ENCODE data around the gene DNAAF1.

The DNAAF1 gene

GRCh38 chr16:84136331-84137125, 8.6 kb upstream of the DNAAF1 start:
- H3K27ac ChIP-seq = peak overlapping the region; percentile 39
- no peak for TF ChIP-seq CTCF (IDR thresholded peaks at IDR 0.05)
- H3K36me3 ChIP-seq (ENCODE audit: control insufficient read depth, insufficient read depth, low read length) = no peaks in the 10 kb centered on the region
- no peak overlapping the region for H3K4me2 ChIP-seq (ENCODE audit: low read length)
- H3K4me1 ChIP-seq = peaks cover 18% of the 10 kb centered on the region
- no peak overlapping the region for H2AFZ ChIP-seq
- H3K4me3 ChIP-seq (ENCODE audit: low read depth, low read length) = no peak overlapping the region
- H3K9me3 ChIP-seq (ENCODE audit: control insufficient read depth, low read length) = no peaks in the 10 kb centered on the region
- no peaks in the 10 kb centered on the region for H3K27me3 ChIP-seq (ENCODE audit: control insufficient read depth, insufficient read depth, low read length)
- no peak overlapping the region for H3K9ac ChIP-seq
- peaks cover 30% of the 10 kb centered on the region for H3K79me2 ChIP-seq

GRCh38 chr16:84137287-84137686, 7.8 kb upstream of the DNAAF1 start:
- no peaks in the 10 kb centered on the region for H3K9me3 ChIP-seq (ENCODE audit: control insufficient read depth, low read length)
- no peak overlapping the region for H3K4me3 ChIP-seq (ENCODE audit: low read depth, low read length)
- H3K36me3 ChIP-seq (ENCODE audit: control insufficient read depth, insufficient read depth, low read length) = no peaks in the 10 kb centered on the region

GRCh38 chr16:84137769-84138357, 7.2 kb upstream of the DNAAF1 start:
- no peaks in the 10 kb centered on the region for H3K36me3 ChIP-seq (ENCODE audit: control insufficient read depth, insufficient read depth, low read length)
- H3K79me2 ChIP-seq = peaks cover 30% of the 10 kb centered on the region
- no peak overlapping the region for H3K4me3 ChIP-seq (ENCODE audit: low read depth, low read length)
- peak overlapping the region; percentile 39 for H3K27ac ChIP-seq
- H3K9ac ChIP-seq = no peak overlapping the region
- no peaks in the 10 kb centered on the region for H3K27me3 ChIP-seq (ENCODE audit: control insufficient read depth, insufficient read depth, low read length)
- H2AFZ ChIP-seq = no peak overlapping the region
- H3K4me2 ChIP-seq (ENCODE audit: low read length) = peak overlapping the region; percentile 1
- no peak for TF ChIP-seq CTCF (IDR thresholded peaks at IDR 0.05)
- no peaks in the 10 kb centered on the region for H3K9me3 ChIP-seq (ENCODE audit: control insufficient read depth, low read length)
- peaks cover 18% of the 10 kb centered on the region for H3K4me1 ChIP-seq

More at GRCh38 chr16:84137287-84137686, 7.8 kb upstream of the DNAAF1 start:
- no peak for TF ChIP-seq CTCF (IDR thresholded peaks at IDR 0.05)
- Histone ChIP-seq H2AFZ (no peak overlapping the region), H3K27me3 (ENCODE audit: control insufficient read depth, insufficient read depth, low read length) (no peaks in the 10 kb centered on the region), H3K9ac (no peak overlapping the region), H3K4me2 (ENCODE audit: low read length) (no peak overlapping the region), H3K4me1 (peaks cover 18% of the 10 kb centered on the region), H3K27ac (peak overlapping the region; percentile 39), H3K79me2 (peaks cover 30% of the 10 kb centered on the region)

GRCh38 chr16:84138500-84138823, 6.6 kb upstream of the DNAAF1 start:
- no peak for TF ChIP-seq CTCF (IDR thresholded peaks at IDR 0.05)
- Histone ChIP-seq H3K4me1 (peaks cover 18% of the 10 kb centered on the region), H3K79me2 (peaks cover 30% of the 10 kb centered on the region), H3K36me3 (ENCODE audit: control insufficient read depth, insufficient read depth, low read length) (no peaks in the 10 kb centered on the region), H2AFZ (peak overlapping the region; percentile 27), H3K27ac (peak overlapping the region; percentile 81), H3K4me3 (ENCODE audit: low read depth, low read length) (no peak overlapping the region), H3K4me2 (ENCODE audit: low read length) (no peak overlapping the region), H3K27me3 (ENCODE audit: control insufficient read depth, insufficient read depth, low read length) (no peaks in the 10 kb centered on the region), H3K9me3 (ENCODE audit: control insufficient read depth, low read length) (no peaks in the 10 kb centered on the region), H3K9ac (no peak overlapping the region)
